Left ventricle myocardium inferior (tissue), 1 donor: ENCODE results near the gene SPCS1. TPM values are rescaled to one million over a fixed set of nuclear protein-coding genes. Genes with fewer than 3 reads are reported as not detected.

Source experiments
- DNase-seq: peaks from one replicate; pipeline ENCODE4 v3.0.0-alpha.2; 2020
- H3K27ac ChIP-seq: fragments of 200-600 bp; replicated peaks from 2 replicates; pipeline ENCODE4 v1.8.0; 2021
- H3K27me3 ChIP-seq: fragments of 200-600 bp; 2 replicates; pipeline ENCODE4 v1.8.0; 2021; ENCODE audit warnings: low read depth
- H3K36me3 ChIP-seq: fragments of 200-600 bp; 2 replicates; pipeline ENCODE4 v1.8.0; 2021
- H3K4me1 ChIP-seq: fragments of 200-600 bp; 2 replicates; pipeline ENCODE4 v1.8.0; 2021
- H3K4me3 ChIP-seq: fragments of 200-600 bp; 2 replicates; pipeline ENCODE4 v1.8.0; 2021; ENCODE audit warnings: mild to moderate bottlenecking, moderate library complexity
- H3K9me3 ChIP-seq: fragments of 200-600 bp; replicated peaks from 2 replicates; pipeline ENCODE4 v1.8.0; 2021
- intact Hi-C: fragments of 100-400 bp; cut with micrococcal nuclease; formaldehyde crosslinking; loops from one replicate; pipeline ENCODE4 v1.11.0; 2022
- total RNA-seq: library from RNA; stranded (reverse); fragmentation: NEBNext Ultra II Directional; extraction: Animal tissue kit (Norgen Biotek cat#: 25700); gene quantifications from one replicate; pipeline ENCODE4 v1.2.1, GENCODE V29; 2021
- TF ChIP-seq, protein P1 (sequence below): fragments of 200-600 bp; IDR thresholded peaks from 2 replicates; pipeline ENCODE4 v1.8.0; 2021; ENCODE audit warnings: antibody characterized with exemption, mild to moderate bottlenecking, borderline replicate concordance
- donor health status: DM: no; HTN: yes; CAD: no; lungs with severe emphysema.

The SPCS1 gene
- total RNA-seq, 1 donor from 2014 or later = 85.8 TPM

DNA sequence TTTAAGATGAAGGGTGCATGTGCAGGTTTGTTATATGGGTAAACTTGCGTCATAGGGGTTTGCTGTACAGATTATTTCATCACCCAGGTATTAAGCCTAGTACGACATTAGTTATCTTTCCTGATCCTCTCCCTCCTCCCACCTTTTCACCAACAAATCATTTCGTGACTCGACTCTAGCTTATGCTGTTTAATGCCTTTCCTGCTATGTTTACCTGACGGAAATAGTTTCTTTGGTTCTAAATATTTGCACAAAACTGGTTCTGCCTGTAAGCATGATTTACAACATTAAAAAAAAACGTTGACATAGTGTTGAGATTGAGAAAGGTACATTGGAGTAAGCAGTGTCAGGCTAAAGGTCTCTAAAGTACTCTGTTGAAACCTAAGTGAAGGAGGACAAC, 17.6 kb upstream of the SPCS1 start:
- peaks cover 43% of the 10 kb centered on the region for H3K4me1 ChIP-seq
- H3K27ac ChIP-seq = no peak overlapping the region
- H3K4me3 ChIP-seq = no peak overlapping the region
- peaks cover 65% of the 10 kb centered on the region for H3K36me3 ChIP-seq
- H3K27me3 ChIP-seq = no peaks in the 10 kb centered on the region
- no peak for DNase-seq
- intact Hi-C loops = no loop called here
- TF ChIP-seq, protein P1, sequence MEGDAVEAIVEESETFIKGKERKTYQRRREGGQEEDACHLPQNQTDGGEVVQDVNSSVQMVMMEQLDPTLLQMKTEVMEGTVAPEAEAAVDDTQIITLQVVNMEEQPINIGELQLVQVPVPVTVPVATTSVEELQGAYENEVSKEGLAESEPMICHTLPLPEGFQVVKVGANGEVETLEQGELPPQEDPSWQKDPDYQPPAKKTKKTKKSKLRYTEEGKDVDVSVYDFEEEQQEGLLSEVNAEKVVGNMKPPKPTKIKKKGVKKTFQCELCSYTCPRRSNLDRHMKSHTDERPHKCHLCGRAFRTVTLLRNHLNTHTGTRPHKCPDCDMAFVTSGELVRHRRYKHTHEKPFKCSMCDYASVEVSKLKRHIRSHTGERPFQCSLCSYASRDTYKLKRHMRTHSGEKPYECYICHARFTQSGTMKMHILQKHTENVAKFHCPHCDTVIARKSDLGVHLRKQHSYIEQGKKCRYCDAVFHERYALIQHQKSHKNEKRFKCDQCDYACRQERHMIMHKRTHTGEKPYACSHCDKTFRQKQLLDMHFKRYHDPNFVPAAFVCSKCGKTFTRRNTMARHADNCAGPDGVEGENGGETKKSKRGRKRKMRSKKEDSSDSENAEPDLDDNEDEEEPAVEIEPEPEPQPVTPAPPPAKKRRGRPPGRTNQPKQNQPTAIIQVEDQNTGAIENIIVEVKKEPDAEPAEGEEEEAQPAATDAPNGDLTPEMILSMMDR = no peak
- no peaks in the 10 kb centered on the region for H3K9me3 ChIP-seq

DNA sequence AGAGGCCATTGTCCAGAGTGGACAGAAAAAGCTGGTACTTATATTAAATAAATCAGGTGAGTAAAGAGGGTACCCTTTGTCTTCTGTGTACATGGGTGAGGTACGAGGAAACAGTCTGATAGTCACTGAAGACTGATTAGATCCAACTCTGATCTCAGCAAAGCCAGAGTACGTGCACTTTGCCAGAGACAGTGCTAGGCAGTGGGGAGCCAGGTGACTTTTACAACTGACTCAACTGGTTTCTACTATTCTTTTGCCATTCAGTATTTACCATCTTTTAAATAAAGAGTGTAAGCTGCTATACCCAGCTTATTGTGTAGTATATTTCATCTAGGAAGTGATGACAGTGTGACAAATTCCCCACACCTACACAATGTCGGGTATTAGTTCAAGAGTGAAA, 16.8 kb upstream of the SPCS1 start:
- intact Hi-C loops = no loop called here
- TF ChIP-seq, protein P1 = no peak
- Histone ChIP-seq H3K4me3 (no peak overlapping the region), H3K27me3 (no peaks in the 10 kb centered on the region), H3K4me1 (peaks cover 34% of the 10 kb centered on the region), H3K36me3 (peaks cover 72% of the 10 kb centered on the region), H3K9me3 (no peaks in the 10 kb centered on the region), H3K27ac (no peak overlapping the region)
- DNase-seq = no peak

DNA sequence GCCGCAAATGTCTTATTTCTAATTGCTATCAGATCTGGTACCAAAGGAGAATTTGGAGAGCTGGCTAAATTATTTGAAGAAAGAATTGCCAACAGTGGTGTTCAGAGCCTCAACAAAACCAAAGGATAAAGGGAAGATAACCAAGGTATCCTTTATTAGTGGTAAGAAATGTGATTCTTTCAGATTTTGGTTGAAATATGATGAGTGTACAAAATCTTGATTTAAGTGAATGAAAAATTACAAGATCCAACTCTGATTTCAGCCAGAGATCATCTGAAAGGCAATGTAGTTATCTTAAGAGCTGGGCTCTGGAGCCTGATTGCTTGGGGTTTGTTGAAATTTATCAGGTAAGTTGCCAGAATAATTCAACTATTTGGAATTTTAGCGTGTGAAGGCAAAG, 15.3 kb upstream of the SPCS1 start:
- Histone ChIP-seq H3K27me3 (no peaks in the 10 kb centered on the region), H3K36me3 (peaks cover 86% of the 10 kb centered on the region)

DNA sequence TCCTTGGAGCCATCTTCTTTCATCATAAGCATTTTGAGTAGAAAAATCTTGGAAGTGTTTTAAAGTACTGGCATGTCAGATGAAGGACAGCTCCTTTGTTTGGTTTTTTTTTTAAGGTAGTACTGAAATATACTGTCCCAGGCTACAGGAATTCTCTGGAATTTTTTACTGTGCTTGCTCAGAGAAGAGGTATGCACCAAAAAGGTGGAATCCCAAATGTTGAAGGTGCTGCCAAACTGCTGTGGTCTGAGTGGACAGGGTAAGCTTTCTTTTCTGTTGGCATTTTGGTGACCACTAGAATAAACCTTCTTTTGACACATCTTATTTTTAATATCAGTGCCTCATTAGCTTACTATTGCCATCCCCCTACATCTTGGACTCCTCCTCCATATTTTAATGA, 12.8 kb upstream of the SPCS1 start:
- DNase-seq = no peak
- Histone ChIP-seq H3K4me1 (no peaks in the 10 kb centered on the region), H3K36me3 (peaks cover 99% of the 10 kb centered on the region), H3K9me3 (no peaks in the 10 kb centered on the region), H3K27me3 (no peaks in the 10 kb centered on the region), H3K27ac (no peak overlapping the region), H3K4me3 (no peak overlapping the region)
- intact Hi-C loops = no loop called here
- TF ChIP-seq, protein P1 = no peak

More for the DNA sequence above, 15.3 kb upstream of the SPCS1 start:
- DNase-seq = no peak
- Histone ChIP-seq H3K9me3 (no peaks in the 10 kb centered on the region), H3K4me3 (no peak overlapping the region), H3K27ac (no peak overlapping the region), H3K4me1 (peaks cover 22% of the 10 kb centered on the region)
- intact Hi-C loops = no loop called here
- TF ChIP-seq, protein P1 = no peak

DNA sequence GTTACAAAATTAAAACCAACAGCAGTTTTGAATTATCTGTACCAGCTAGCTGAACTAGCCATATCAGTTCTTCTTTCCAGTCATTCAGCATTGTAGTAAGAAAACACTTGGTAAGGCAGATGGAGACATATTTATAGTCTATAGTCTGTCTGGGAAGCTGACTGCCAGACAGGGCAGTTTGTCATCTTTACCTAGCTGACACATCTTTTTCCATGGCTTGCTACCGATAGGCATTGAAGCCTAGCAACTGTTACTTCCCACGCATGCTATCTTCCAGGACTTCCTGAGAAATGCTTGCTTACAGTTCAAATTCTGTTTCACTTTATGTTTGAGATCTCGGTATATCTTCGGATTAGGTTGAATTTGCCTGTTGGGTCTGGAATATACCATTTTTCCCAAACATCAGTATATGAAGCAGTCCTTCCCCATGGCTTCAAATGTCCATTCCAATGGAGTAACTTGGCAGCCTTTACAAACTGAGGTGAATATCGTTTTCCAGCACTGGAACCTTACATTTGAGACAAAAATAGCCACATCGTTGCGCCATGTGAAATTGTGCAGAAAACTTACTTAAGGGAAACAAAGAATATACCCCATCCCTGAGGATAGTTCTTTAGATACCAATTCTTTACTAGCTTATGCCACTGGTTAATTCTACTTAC, 11.2 kb upstream of the SPCS1 start:
- Histone ChIP-seq H3K9me3 (no peaks in the 10 kb centered on the region), H3K4me1 (no peaks in the 10 kb centered on the region), H3K4me3 (no peak overlapping the region), H3K27me3 (no peaks in the 10 kb centered on the region), H3K27ac (no peak overlapping the region), H3K36me3 (peaks cover 99% of the 10 kb centered on the region)
- DNase-seq = no peak
- TF ChIP-seq, protein P1 = no peak
- intact Hi-C loops = no loop called here
